Smooth muscle cell (in vitro differentiated cells): ENCODE data around the gene FBP2. TPM values are rescaled to one million over a fixed set of nuclear protein-coding genes. Genes with fewer than 3 reads are reported as not detected.

Experiments
- DNase-seq: peaks from one replicate; lab custom pipeline; 2025; ENCODE audit not compliant: unreplicated experiment; lab: John Stamatoyannopoulos, UW
- H2AFZ ChIP-seq: fragments of 200-600 bp; sonication (generic); 2 replicates; pipeline ENCODE4 v1.6.0; 2016; ENCODE audit warnings: antibody characterized with exemption, low read depth, mild to moderate bottlenecking
- H3F3A ChIP-seq: fragments of 200-600 bp; sonication (generic); 2 replicates; pipeline ENCODE4 v1.6.0; 2017; ENCODE audit warnings: antibody characterized with exemption, low read depth
- H3K27ac ChIP-seq: fragments of 200-600 bp; sonication (generic); 2 replicates; pipeline ENCODE4 v1.5.1; 2016; ENCODE audit warnings: low read depth, mild to moderate bottlenecking
- H3K27me3 ChIP-seq: fragments of 200-600 bp; sonication (generic); 2 replicates; pipeline ENCODE4 v1.6.1; 2016; ENCODE audit warnings: low read depth, mild to moderate bottlenecking
- H3K36me3 ChIP-seq: fragments of 200-600 bp; sonication (generic); 2 replicates; pipeline ENCODE4 v1.5.1; 2016; ENCODE audit warnings: low read depth
- H3K4me1 ChIP-seq: fragments of 200-600 bp; sonication (generic); 2 replicates; pipeline ENCODE4 v1.5.1; 2016; ENCODE audit warnings: low read depth
- H3K4me2 ChIP-seq: fragments of 200-600 bp; sonication (generic); 2 replicates; pipeline ENCODE4 v1.6.0; 2016; ENCODE audit warnings: mild to moderate bottlenecking
- H3K4me3 ChIP-seq: fragments of 200-600 bp; sonication (generic); 2 replicates; pipeline ENCODE4 v1.5.1; 2016; ENCODE audit warnings: mild to moderate bottlenecking
- H3K79me2 ChIP-seq: fragments of 200-600 bp; sonication (generic); 2 replicates; pipeline ENCODE4 v1.6.0; 2016; ENCODE audit warnings: low read depth, mild to moderate bottlenecking
- H3K9ac ChIP-seq: fragments of 200-600 bp; sonication (generic); 2 replicates; pipeline ENCODE4 v1.6.0; 2016; ENCODE audit warnings: low read depth
- H3K9me3 ChIP-seq: fragments of 200-600 bp; sonication (generic); replicated peaks from 2 replicates; pipeline ENCODE4 v1.5.1; 2016; ENCODE audit warnings: low read depth
- H4K20me1 ChIP-seq: fragments of 200-600 bp; sonication (generic); 2 replicates; pipeline ENCODE4 v1.6.0; 2016; ENCODE audit warnings: low read depth
- CTCF ChIP-seq: fragments of 200-600 bp; sonication (generic); IDR thresholded peaks from 2 replicates; pipeline ENCODE4 v1.5.1; 2017; ENCODE audit warnings: borderline replicate concordance, mild to moderate bottlenecking, antibody characterized with exemption; ENCODE audit not compliant: insufficient read depth, poor library complexity, severe bottlenecking
- WGBS: methylation state at CpG from one replicate; pipeline ENCODE4 v1.1.7; 2016; ENCODE audit warnings: low lambda C conversion rate; 5-methylcytosine and 5-hydroxymethylcytosine counted together
- polyA plus RNA-seq: library from polyadenylated mRNA; unstranded; fragments of >200 nt; fragmentation: Nextera tagmentation; extraction: Ambion mirVana; gene quantifications from 2 replicates; pipeline ENCODE4 v1.2.1, GENCODE V29; 2016
- total RNA-seq: library from RNA; depleted of rRNA; stranded (reverse); fragments of >200 nt; gene quantifications from 2 replicates; pipeline ENCODE4 v1.2.3, GENCODE V29; 2014

FBP2 gene
- total and polyA plus RNA-seq, 2 experiments from 2014 or later = not detected

GRCh38 chr9:94581728-94582127 is 11.9 kb downstream of the FBP2 start:
- H2AFZ ChIP-seq = no peak overlapping the region
- no peaks in the 10 kb centered on the region for H3F3A ChIP-seq
- 90% methylated on average over 5 of the region's 5 CpGs for WGBS

GRCh38 chr9:94577571-94577970 is 16.1 kb downstream of the FBP2 start:
- no peaks in the 10 kb centered on the region for H3F3A ChIP-seq
- no peak overlapping the region for H3K4me3 ChIP-seq
- no peak overlapping the region for H3K27ac ChIP-seq
- H3K9ac ChIP-seq = no peak overlapping the region
- H3K4me2 ChIP-seq = no peak overlapping the region
- H3K4me1 ChIP-seq = no peaks in the 10 kb centered on the region
- no peaks in the 10 kb centered on the region for H3K9me3 ChIP-seq
- TF ChIP-seq CTCF = no peak
- no peak for DNase-seq
- no peaks in the 10 kb centered on the region for H3K36me3 ChIP-seq
- no peaks in the 10 kb centered on the region for H4K20me1 ChIP-seq
- no peaks in the 10 kb centered on the region for H3K27me3 ChIP-seq
- no peaks in the 10 kb centered on the region for H3K79me2 ChIP-seq
- no peak overlapping the region for H2AFZ ChIP-seq
- 66% methylated on average over 2 of the region's 2 CpGs for WGBS

More at GRCh38 chr9:94581728-94582127, 11.9 kb downstream of the FBP2 start:
- H3K4me2 ChIP-seq = no peak overlapping the region
- H3K27ac ChIP-seq = no peak overlapping the region
- no peaks in the 10 kb centered on the region for H4K20me1 ChIP-seq
- H3K36me3 ChIP-seq = no peaks in the 10 kb centered on the region
- DNase-seq = no peak
- TF ChIP-seq CTCF = no peak
- H3K4me1 ChIP-seq = no peaks in the 10 kb centered on the region
- no peaks in the 10 kb centered on the region for H3K9me3 ChIP-seq
- no peaks in the 10 kb centered on the region for H3K27me3 ChIP-seq
- H3K79me2 ChIP-seq = no peaks in the 10 kb centered on the region
- H3K9ac ChIP-seq = no peak overlapping the region
- H3K4me3 ChIP-seq = no peak overlapping the region

DNA sequence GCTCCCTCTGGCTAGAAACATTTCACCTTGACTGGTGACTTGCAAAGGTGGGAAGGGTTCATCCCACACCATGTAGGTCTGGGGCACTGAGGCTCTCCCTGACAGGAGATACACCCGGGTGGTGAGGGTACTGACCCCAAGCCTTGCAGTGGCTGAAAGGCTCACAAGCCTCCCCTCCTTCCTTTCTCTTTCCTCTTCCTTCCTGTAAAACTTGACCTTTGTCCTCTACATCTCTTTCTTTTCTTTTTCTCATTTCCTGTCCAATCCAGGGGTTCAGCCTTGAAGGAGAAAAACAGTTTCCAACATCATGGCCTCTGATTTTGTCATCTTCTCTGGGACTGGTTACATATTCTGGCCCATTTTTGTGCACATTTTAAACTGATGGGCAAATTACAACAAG is 16.6 kb downstream of the FBP2 start:
- Histone ChIP-seq H3K4me3 (no peak overlapping the region), H3K9me3 (no peaks in the 10 kb centered on the region), H3K4me2 (no peak overlapping the region), H3K27ac (no peak overlapping the region), H3K36me3 (no peaks in the 10 kb centered on the region), H4K20me1 (no peaks in the 10 kb centered on the region), H3K4me1 (no peaks in the 10 kb centered on the region), H3K79me2 (no peaks in the 10 kb centered on the region), H2AFZ (no peak overlapping the region), H3K9ac (no peak overlapping the region), H3K27me3 (peaks cover 2% of the 10 kb centered on the region), H3F3A (no peaks in the 10 kb centered on the region)
- WGBS = 0% methylated on average over 1 of the region's 1 CpG
- DNase-seq = no peak
- no peak for TF ChIP-seq CTCF

DNA sequence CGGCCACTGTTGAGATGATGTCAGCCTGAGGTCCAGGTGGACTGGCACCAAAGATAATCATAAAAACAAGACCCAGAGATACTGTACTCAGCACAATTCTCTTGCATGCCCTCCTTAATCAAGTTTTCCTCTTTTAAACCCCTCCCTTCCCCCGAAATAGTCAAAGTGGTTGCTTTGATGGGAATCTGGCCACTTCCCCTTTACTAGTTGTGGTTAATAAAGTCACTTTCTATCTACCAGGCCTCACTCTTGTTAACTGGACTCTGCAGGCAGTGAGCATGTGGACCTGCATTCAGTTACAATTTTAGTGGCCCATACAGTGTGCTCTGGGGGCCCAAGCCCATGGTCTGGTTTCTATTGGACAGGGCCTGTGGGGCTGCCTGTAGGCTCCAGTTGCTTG is 17.5 kb downstream of the FBP2 start:
- Histone ChIP-seq H3K4me2 (no peak overlapping the region), H3K27me3 (peaks cover 6% of the 10 kb centered on the region), H3K4me1 (no peaks in the 10 kb centered on the region), H3K27ac (no peak overlapping the region), H4K20me1 (no peaks in the 10 kb centered on the region), H2AFZ (no peak overlapping the region), H3F3A (no peaks in the 10 kb centered on the region), H3K4me3 (no peak overlapping the region), H3K9ac (no peak overlapping the region), H3K36me3 (no peaks in the 10 kb centered on the region), H3K79me2 (no peaks in the 10 kb centered on the region), H3K9me3 (no peaks in the 10 kb centered on the region)
- DNase-seq = no peak
- WGBS = 88% methylated on average over 2 of the region's 2 CpGs
- no peak for TF ChIP-seq CTCF
